K562 (cell line): ENCODE results near the gene LUC7L3. TPM values are rescaled to one million over a fixed set of nuclear protein-coding genes. Genes with fewer than 3 reads are reported as not detected.
A peak's percentile ranks its signal among the peaks of the same experiment; 100 is the strongest.

Experiments used
- C11orf30 ChIP-seq: fragments of 450-650 bp; IDR thresholded peaks from 2 replicates; pipeline ENCODE4 v1.6.1; 2016; ENCODE audit warnings: low read depth, mild to moderate bottlenecking
- GTF2E2 ChIP-seq: fragments of 200-800 bp; sonication (Bioruptor generic); IDR thresholded peaks from 2 replicates; pipeline ENCODE4 v1.6.1; 2016; ENCODE audit warnings: missing genetic modification characterization, missing compliant biosample characterization
- JUND ChIP-seq, 2 experiments: IDR thresholded peaks; 2 replicates in 1 of 2; 3 replicates in 1 of 2; pipeline ENCODE4 v1.6.1; 2011; ENCODE audit warnings: borderline replicate concordance in 2 of 2, low read depth in 2 of 2, low read length in 2 of 2, improper control_type of control experiment in 1 of 2, missing biosample characterization in 1 of 2, missing genetic modification characterization in 1 of 2, missing genetic modification reagents in 1 of 2
- NCOR1 ChIP-seq: fragments of 450-650 bp; IDR thresholded peaks from 2 replicates; pipeline ENCODE4 v1.6.1; 2016; ENCODE audit warnings: mild to moderate bottlenecking, moderate library complexity
- NR4A1 ChIP-seq, 2 experiments: fragments of 250-450 bp in 1 of 2; fragments of 450-650 bp in 1 of 2; sonication (Bioruptor Pico) in 1 of 2; IDR thresholded peaks; 2 replicates each; pipeline versions ENCODE4 v1.4.0 to v1.6.1; 2016 to 2020; ENCODE audit warnings: mild to moderate bottlenecking in 2 of 2, missing compliant biosample characterization in 1 of 2, missing genetic modification characterization in 1 of 2, moderate library complexity in 1 of 2
- NRF1 ChIP-seq, 2 experiments: fragments of 450-650 bp; IDR thresholded peaks in 1 of 2; conservative IDR thresholded peaks in 1 of 2; 2 replicates each; pipeline ENCODE4 v1.6.1; 2014; ENCODE audit warnings: mild to moderate bottlenecking in 2 of 2
- PHF20 ChIP-seq: fragments of 450-650 bp; IDR thresholded peaks from 2 replicates; pipeline ENCODE4 v1.6.1; 2018; ENCODE audit not compliant: partially characterized antibody
- POLR2B ChIP-seq: fragments of 450-650 bp; IDR thresholded peaks from 2 replicates; pipeline ENCODE4 v1.6.1; 2018; ENCODE audit warnings: low read depth; ENCODE audit not compliant: partially characterized antibody
- SAFB2 ChIP-seq: fragments of 200-400 bp; formaldehyde crosslinking; IDR thresholded peaks from 2 replicates; pipeline ENCODE4 v1.6.1; 2018; ENCODE audit warnings: borderline replicate concordance, low read length, low read depth, moderate library complexity; ENCODE audit not compliant: severe bottlenecking
- SMAD4 ChIP-seq: fragments of 250-450 bp; sonication (Bioruptor Pico); conservative IDR thresholded peaks from 2 replicates; pipeline ENCODE4 v1.8.0; 2021; ENCODE audit warnings: inconsistent platforms, mild to moderate bottlenecking, moderate library complexity
- SPI1 ChIP-seq: IDR thresholded peaks from 2 replicates; pipeline ENCODE4 v1.6.1; 2011; ENCODE audit warnings: low read depth, low read length, control low read depth, borderline replicate concordance
- SRF ChIP-seq, 2 experiments: fragments of 250-450, 450-650 bp in 1 of 2; sonication (Bioruptor Pico) in 1 of 2; sonication (generic) in 1 of 2; formaldehyde crosslinking; IDR thresholded peaks; 2 replicates each; pipeline versions ENCODE4 v1.5.0 to v1.5.1; 2020 to 2022; ENCODE audit warnings: mild to moderate bottlenecking in 1 of 2, missing genetic modification reagents in 1 of 2
- ZNF311 ChIP-seq: fragments of 250-450 bp; sonication (Bioruptor Pico); IDR thresholded peaks from 2 replicates; pipeline ENCODE4 v1.4.0; 2020; ENCODE audit warnings: mild to moderate bottlenecking, moderate library complexity
- polyA plus RNA-seq, 8 experiments: library from polyadenylated mRNA; depleted of rRNA in 4 of 8; stranded (reverse) in 5 of 8; unstranded in 3 of 8; fragments of >200 nt; fragmentation: Nextera tagmentation in 2 of 8; fragmentation: Illumina TruSeq in 1 of 8; extraction: Ambion mirVana in 2 of 8; extraction: Trizol in 1 of 8; gene quantifications; 2 replicates each; pipeline versions ENCODE4 v1.2.1 to v1.2.3, GENCODE V29; 2011 to 2014; ENCODE audit warnings: inconsistent platforms in 1 of 8, missing spikeins in 1 of 8
- total RNA-seq, 7 experiments: library from RNA; depleted of rRNA in 6 of 7; stranded (reverse); fragments of >200 nt in 6 of 7; fragmentation: Illumina TruSeq in 2 of 7; extraction: Trizol in 2 of 7; gene quantifications; 2 replicates each; pipeline versions ENCODE4 v1.2.1 to v1.2.3, GENCODE V29; 2011 to 2021; ENCODE audit warnings: low replicate concordance in 1 of 7
- TF ChIP-seq, protein P1 (sequence below): fragments of 450-650 bp; IDR thresholded peaks from 2 replicates; pipeline ENCODE4 v1.7.0; 2016; ENCODE audit warnings: borderline replicate concordance
- TF ChIP-seq, protein P2 (sequence below), 2 experiments: fragments of 200-800 bp in 1 of 2; sonication (Bioruptor generic) in 1 of 2; sonication (generic) in 1 of 2; formaldehyde crosslinking in 1 of 2; IDR thresholded peaks in 1 of 2; conservative IDR thresholded peaks in 1 of 2; 2 replicates each; pipeline versions ENCODE4 v1.5.0 to v1.6.1; 2016 to 2020; ENCODE audit warnings: missing compliant biosample characterization in 1 of 2, missing genetic modification characterization in 1 of 2, missing genetic modification reagents in 1 of 2
- TF ChIP-seq, protein P3 (sequence below): fragments of 250-450 bp; sonication (Bioruptor Pico); IDR thresholded peaks from 2 replicates; pipeline ENCODE4 v1.8.0; 2022; ENCODE audit warnings: moderate library complexity, mild to moderate bottlenecking, inconsistent platforms
- TF ChIP-seq, protein P4 (sequence below): IDR thresholded peaks from 3 replicates; pipeline ENCODE4 v1.6.1; 2011; ENCODE audit warnings: borderline replicate concordance, mild to moderate bottlenecking, moderate library complexity; ENCODE audit not compliant: insufficient read length; ENCODE audit errors: extremely low read depth

Gene LUC7L3
- total and polyA plus RNA-seq, 9 of the 15 experiments (the other 6 are each of a cell fraction or from before 2014, with no cell fraction given): 80.8 to 284 (median 127) TPM

DNA sequence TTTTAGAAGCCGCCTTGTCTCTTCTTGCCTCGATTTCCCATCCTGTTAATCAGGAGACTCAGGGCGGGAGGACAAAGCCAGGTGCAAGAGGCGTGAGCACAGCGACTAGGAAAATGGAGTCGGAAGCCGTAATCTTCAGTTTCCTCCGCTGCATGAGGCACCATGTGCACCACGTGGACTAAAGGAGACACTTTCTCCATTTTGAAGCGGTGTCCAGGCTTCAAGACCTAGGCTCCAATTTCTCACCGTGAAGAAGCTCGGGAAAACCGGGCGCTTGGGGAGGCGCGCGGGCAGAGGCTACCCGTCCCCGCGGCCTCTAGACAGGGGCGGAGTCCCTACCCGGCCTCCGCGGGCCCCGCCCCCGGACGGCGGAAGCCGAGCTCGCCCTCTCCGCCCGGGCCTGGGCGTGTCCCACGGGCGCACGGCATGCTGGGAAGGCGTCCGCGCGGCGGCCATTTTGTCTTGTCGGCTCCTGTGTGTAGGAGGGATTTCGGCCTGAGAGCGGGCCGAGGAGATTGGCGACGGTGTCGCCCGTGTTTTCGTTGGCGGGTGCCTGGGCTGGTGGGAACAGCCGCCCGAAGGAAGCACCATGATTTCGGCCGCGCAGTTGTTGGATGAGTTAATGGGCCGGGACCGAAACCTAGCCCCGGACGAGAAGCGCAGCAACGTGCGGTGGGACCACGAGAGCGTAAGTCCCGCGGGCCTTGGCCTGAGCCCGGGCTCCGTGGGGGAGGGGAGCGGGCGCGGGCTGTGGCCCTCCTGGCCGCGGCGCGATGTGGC, at the start of gene LUC7L3 (continued):
- TF ChIP-seq, protein P1, sequence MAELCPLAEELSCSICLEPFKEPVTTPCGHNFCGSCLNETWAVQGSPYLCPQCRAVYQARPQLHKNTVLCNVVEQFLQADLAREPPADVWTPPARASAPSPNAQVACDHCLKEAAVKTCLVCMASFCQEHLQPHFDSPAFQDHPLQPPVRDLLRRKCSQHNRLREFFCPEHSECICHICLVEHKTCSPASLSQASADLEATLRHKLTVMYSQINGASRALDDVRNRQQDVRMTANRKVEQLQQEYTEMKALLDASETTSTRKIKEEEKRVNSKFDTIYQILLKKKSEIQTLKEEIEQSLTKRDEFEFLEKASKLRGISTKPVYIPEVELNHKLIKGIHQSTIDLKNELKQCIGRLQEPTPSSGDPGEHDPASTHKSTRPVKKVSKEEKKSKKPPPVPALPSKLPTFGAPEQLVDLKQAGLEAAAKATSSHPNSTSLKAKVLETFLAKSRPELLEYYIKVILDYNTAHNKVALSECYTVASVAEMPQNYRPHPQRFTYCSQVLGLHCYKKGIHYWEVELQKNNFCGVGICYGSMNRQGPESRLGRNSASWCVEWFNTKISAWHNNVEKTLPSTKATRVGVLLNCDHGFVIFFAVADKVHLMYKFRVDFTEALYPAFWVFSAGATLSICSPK: no peak
- TF ChIP-seq SRF (CRISPR knock-in tag; IDR thresholded peaks at IDR 0.05) (peak in 1 of 2 experiments; percentile 45; a peak in 1 of 4 replicates), SAFB2 (no peak), C11orf30 (peak; percentile 47; the same call in 1 of the 2 replicates), GTF2E2 (tag) (peak; percentile 98), NRF1 (conservative IDR thresholded peaks at IDR 0.05 in 1 of 2, IDR thresholded peaks at IDR 0.05 in 1 of 2) (peak; percentile 72 to 75), SMAD4 (peak; percentile 69; the same call in 1 of the 2 replicates), NR4A1 (CRISPR knock-in tag; IDR thresholded peaks at IDR 0.05) (no peak), NR4A1 (tag; IDR thresholded peaks at IDR 0.05) (peak; percentile 74; the same call in 1 of the 2 replicates), SPI1 (no peak), JUND (IDR thresholded peaks at IDR 0.05; ENCODE audit: borderline replicate concordance, low read depth, low read length) (peak; percentile 37; the same call in 1 of the 2 replicates), JUND (tag; IDR thresholded peaks at IDR 0.05; ENCODE audit: borderline replicate concordance, low read depth, low read length) (no peak; the same call in 2 of the 3 replicates), ZNF311 (peak; percentile 58; the same call in 1 of the 2 replicates), NCOR1 (peak; percentile 47), PHF20 (peak; percentile 77), POLR2B (peak; percentile 97)
- TF ChIP-seq, protein P2, sequence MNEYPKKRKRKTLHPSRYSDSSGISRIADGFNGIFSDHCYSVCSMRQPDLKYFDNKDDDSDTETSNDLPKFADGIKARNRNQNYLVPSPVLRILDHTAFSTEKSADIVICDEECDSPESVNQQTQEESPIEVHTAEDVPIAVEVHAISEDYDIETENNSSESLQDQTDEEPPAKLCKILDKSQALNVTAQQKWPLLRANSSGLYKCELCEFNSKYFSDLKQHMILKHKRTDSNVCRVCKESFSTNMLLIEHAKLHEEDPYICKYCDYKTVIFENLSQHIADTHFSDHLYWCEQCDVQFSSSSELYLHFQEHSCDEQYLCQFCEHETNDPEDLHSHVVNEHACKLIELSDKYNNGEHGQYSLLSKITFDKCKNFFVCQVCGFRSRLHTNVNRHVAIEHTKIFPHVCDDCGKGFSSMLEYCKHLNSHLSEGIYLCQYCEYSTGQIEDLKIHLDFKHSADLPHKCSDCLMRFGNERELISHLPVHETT (CRISPR knock-in tag; conservative IDR thresholded peaks at IDR 0.05 in 1 of 2, IDR thresholded peaks at IDR 0.05 in 1 of 2): peak in 1 of 2 experiments; percentile 99; a peak in 2 of 4 replicates
- TF ChIP-seq, protein P3, sequence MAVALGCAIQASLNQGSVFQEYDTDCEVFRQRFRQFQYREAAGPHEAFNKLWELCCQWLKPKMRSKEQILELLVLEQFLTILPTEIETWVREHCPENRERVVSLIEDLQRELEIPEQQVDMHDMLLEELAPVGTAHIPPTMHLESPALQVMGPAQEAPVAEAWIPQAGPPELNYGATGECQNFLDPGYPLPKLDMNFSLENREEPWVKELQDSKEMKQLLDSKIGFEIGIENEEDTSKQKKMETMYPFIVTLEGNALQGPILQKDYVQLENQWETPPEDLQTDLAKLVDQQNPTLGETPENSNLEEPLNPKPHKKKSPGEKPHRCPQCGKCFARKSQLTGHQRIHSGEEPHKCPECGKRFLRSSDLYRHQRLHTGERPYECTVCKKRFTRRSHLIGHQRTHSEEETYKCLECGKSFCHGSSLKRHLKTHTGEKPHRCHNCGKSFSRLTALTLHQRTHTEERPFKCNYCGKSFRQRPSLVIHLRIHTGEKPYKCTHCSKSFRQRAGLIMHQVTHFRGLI (CRISPR knock-in tag): 0 out of 2 replicates have a peak, but pooled peaks have one; percentile 39
- TF ChIP-seq, protein P4, sequence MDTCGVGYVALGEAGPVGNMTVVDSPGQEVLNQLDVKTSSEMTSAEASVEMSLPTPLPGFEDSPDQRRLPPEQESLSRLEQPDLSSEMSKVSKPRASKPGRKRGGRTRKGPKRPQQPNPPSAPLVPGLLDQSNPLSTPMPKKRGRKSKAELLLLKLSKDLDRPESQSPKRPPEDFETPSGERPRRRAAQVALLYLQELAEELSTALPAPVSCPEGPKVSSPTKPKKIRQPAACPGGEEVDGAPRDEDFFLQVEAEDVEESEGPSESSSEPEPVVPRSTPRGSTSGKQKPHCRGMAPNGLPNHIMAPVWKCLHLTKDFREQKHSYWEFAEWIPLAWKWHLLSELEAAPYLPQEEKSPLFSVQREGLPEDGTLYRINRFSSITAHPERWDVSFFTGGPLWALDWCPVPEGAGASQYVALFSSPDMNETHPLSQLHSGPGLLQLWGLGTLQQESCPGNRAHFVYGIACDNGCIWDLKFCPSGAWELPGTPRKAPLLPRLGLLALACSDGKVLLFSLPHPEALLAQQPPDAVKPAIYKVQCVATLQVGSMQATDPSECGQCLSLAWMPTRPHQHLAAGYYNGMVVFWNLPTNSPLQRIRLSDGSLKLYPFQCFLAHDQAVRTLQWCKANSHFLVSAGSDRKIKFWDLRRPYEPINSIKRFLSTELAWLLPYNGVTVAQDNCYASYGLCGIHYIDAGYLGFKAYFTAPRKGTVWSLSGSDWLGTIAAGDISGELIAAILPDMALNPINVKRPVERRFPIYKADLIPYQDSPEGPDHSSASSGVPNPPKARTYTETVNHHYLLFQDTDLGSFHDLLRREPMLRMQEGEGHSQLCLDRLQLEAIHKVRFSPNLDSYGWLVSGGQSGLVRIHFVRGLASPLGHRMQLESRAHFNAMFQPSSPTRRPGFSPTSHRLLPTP: no peak
